AG09309 (cell line): ENCODE results near the gene RGSL1.

ENCODE experiments used
- DNase-seq: peaks from one replicate; pipeline ENCODE4 v3.0.0-alpha.2; 2010; ENCODE audit warnings: low read depth
- H3K4me3 ChIP-seq: 2 replicates; pipeline ENCODE4 v1.5.1; 2011; ENCODE audit warnings: mild to moderate bottlenecking, low read depth, low read length, moderate library complexity; ENCODE audit not compliant: control insufficient read depth
- TF ChIP-seq, protein P1 (sequence below): IDR thresholded peaks from 2 replicates; pipeline ENCODE4 v1.5.1; 2011; ENCODE audit warnings: mild to moderate bottlenecking, low read depth, low read length, inconsistent platforms; ENCODE audit not compliant: insufficient read depth, control insufficient read depth; ENCODE audit errors: missing control alignments

RGSL1 gene

DNA sequence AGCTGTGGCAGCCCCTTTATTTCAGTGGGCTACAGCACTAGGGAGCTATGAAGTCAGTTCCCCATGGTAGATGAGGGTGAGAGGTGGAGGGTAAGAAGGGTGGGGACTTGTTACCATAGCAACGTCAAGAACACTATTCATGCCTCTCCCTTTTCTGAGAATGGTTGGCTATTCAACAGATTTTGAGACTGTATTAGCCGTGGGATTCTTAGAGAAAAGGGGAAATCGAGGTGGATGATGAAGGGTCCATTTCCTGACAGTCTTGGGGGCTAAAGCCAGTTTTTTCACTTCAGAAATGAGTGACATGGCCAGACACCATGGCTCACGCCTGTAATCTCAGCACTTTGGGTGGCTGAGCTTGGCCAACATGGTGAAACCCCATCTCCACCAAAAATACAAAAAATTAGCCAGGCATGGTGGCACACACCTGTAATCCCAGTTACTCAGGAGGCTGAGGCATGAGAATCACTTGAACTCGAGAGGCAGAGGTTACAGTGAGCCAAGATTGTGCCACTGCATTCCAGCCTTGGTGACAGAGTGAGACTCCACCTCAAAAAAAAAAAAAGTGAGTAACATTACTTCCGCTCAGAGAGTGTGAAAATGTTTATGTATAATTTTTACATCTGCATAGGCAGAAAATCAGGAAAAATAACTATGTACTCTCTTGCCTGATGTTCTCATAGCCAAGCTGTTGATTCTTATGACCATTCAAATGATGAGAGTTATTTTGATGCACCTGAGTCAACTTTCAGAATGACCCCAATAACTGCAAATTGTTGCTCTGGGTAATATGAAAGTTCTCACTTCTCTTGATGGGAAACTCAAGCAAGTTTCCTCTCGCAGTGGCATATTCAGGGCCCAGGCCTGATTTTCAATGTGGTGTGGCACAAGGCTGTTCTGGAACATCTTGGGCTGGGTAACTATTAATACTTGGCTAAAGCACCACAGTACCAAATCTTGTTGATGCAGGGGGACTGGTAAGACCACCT lies 23.2 kb upstream of the RGSL1 start:
- DNase-seq, result no peak
- TF ChIP-seq, protein P1, sequence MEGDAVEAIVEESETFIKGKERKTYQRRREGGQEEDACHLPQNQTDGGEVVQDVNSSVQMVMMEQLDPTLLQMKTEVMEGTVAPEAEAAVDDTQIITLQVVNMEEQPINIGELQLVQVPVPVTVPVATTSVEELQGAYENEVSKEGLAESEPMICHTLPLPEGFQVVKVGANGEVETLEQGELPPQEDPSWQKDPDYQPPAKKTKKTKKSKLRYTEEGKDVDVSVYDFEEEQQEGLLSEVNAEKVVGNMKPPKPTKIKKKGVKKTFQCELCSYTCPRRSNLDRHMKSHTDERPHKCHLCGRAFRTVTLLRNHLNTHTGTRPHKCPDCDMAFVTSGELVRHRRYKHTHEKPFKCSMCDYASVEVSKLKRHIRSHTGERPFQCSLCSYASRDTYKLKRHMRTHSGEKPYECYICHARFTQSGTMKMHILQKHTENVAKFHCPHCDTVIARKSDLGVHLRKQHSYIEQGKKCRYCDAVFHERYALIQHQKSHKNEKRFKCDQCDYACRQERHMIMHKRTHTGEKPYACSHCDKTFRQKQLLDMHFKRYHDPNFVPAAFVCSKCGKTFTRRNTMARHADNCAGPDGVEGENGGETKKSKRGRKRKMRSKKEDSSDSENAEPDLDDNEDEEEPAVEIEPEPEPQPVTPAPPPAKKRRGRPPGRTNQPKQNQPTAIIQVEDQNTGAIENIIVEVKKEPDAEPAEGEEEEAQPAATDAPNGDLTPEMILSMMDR, result no peak
- H3K4me3 ChIP-seq, result no peak overlapping the region

GRCh38 chr1:182428043-182428442 lies 21.9 kb upstream of the RGSL1 start:
- TF ChIP-seq, protein P1, result no peak
- no peak overlapping the region for H3K4me3 ChIP-seq
- DNase-seq, result no peak

DNA sequence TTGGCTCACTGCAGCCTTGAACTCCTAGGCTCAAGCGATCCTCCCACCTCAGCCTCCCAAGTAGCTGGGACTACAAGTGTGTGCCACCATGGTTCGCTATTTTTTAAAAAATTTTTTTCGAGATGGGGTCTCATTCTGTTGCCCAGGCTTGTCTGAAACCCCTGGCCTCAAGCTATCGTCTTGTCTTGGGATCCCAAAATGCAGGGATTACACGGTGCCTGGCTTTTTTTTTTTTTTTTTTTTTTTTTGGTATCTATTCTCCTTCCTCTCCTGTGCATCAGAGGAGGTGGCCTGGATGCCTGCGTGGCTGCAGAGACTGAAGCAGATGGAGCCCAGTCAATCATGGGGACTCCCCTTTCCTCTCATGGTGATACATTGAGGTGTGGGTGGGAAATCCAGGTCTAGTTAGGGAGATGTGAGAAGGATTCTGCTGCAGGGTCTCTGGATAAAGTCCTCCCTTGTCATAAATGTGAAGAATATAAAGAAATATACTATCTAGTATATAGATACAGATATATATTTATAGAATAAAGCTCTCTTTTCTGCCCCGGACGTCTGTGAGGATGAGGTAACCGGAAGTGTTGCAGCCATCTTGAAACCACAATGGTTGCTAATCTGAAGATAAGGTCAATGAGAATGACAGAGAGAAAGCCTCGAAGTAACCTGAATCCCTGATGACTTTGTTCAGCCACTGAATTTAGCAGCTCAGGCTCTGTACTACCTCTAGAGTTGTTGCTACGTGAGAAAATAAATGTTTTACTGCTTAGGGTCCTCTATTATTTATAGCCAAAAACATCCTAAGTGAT lies 19.5 kb upstream of the RGSL1 start:
- no peak overlapping the region for H3K4me3 ChIP-seq
- TF ChIP-seq, protein P1, result no peak
- DNase-seq, result no peak

GRCh38 chr1:182431278-182431677 lies 18.7 kb upstream of the RGSL1 start:
- no peak for DNase-seq
- TF ChIP-seq, protein P1, result no peak
- H3K4me3 ChIP-seq, result no peak overlapping the region

DNA sequence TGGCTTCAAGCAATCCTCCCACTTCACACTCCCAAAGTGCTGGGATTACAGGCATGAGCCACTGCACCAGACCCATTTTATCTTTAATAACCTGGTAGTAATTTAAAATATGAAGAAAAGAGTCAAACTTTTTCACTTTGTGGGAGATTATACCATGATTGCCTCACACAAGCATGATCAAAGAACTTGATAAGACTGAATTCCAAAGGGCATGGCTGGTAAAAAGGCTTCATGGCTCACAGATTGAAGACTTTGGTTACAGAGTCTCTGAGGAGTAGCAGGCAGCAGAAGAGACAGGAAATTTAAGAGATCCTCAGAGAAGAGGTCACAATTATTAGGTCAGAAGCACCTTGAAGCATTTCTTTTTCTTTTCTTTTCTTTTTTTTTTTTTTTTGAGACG lies 16.4 kb upstream of the RGSL1 start:
- DNase-seq, result no peak
- H3K4me3 ChIP-seq, result no peak overlapping the region
- TF ChIP-seq, protein P1, result no peak

DNA sequence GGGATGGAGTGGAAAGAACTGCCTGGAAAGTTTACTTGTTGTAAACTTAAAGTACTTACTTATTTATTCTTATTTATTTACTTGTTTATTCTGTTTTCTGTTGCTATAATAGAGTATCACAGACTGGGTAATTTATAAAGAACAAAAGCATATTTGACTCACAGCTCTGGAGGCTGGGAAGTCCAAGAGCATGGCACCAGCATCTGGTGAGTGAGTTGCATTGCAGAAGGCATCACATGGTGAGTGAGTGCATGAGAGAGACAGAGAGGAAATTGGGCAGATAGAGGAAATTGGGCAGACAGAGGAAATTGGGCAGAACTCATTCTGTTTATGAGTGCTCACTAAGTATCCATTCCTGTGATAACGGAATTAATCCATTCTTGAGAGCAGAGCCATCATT lies 11.6 kb upstream of the RGSL1 start:
- TF ChIP-seq, protein P1, result no peak
- no peak overlapping the region for H3K4me3 ChIP-seq
- DNase-seq, result no peak
